ENCODE data around the gene TEX101. TPM values are rescaled to one million over a fixed set of nuclear protein-coding genes. Genes with fewer than 3 reads are reported as not detected.
"Not testable (repeated sequence)": the region's sequence is repeated elsewhere in the genome, so short reads cannot be mapped to it uniquely, and the experiment has no call there.

Gene TEX101
- not detected for total RNA-seq

- no peak for DNase-seq
These were observed at the start of gene TEX101 for GRCh38 chr19:43414554-43414953. TEX101 (plus strand) TSS chr19:43414890; CDS start chr19:43415920, 1,030 bp downstream.

- not testable (repeated sequence) for DNase-seq
These were observed 49.0 kb upstream of the TEX101 start for GRCh38 chr19:43365677-43366076.

- no peak for DNase-seq
These were observed 46.9 kb upstream of the TEX101 start for GRCh38 chr19:43367822-43368221.

GRCh38 chr19:43368897-43369296, 45.8 kb upstream of the TEX101 start:
- DNase-seq = not testable (repeated sequence)

- no peak for DNase-seq
These were observed 42.8 kb upstream of the TEX101 start for GRCh38 chr19:43371909-43372308.

- DNase-seq = no peak
These were observed 42.2 kb upstream of the TEX101 start for GRCh38 chr19:43372462-43372861.

- DNase-seq = not testable (repeated sequence)
These were observed 37.1 kb upstream of the TEX101 start for GRCh38 chr19:43377624-43378023.

- DNase-seq = no peak
These were observed 34.7 kb upstream of the TEX101 start for GRCh38 chr19:43380008-43380407.

GRCh38 chr19:43380771-43381386, 33.8 kb upstream of the TEX101 start:
- DNase-seq = no peak

- DNase-seq = not testable (repeated sequence)
These were observed 32.0 kb upstream of the TEX101 start for GRCh38 chr19:43382586-43383216.

GRCh38 chr19:43383254-43383653, 31.4 kb upstream of the TEX101 start:
- DNase-seq = not testable (repeated sequence)

GRCh38 chr19:43383759-43384158, 30.9 kb upstream of the TEX101 start:
- DNase-seq = not testable (repeated sequence)

GRCh38 chr19:43390903-43391551, 23.7 kb upstream of the TEX101 start:
- DNase-seq = peak; percentile 58

GRCh38 chr19:43391552-43391935, 23.1 kb upstream of the TEX101 start:
- DNase-seq = not testable (repeated sequence)

GRCh38 chr19:43393501-43393900, 21.2 kb upstream of the TEX101 start:
- DNase-seq = not testable (repeated sequence)

GRCh38 chr19:43395561-43395960, 19.1 kb upstream of the TEX101 start:
- DNase-seq = no peak

GRCh38 chr19:43406297-43406696, 8.4 kb upstream of the TEX101 start:
- DNase-seq = no peak

GRCh38 chr19:43407416-43408005, 7.2 kb upstream of the TEX101 start:
- DNase-seq = no peak

GRCh38 chr19:43408043-43408442, 6.6 kb upstream of the TEX101 start:
- no peak for DNase-seq

GRCh38 chr19:43409415-43409814, 5.3 kb upstream of the TEX101 start:
- DNase-seq = no peak

- DNase-seq = no peak
These were observed 2.2 kb upstream of the TEX101 start for GRCh38 chr19:43412441-43412840.

- no peak for DNase-seq
These were observed 2.4 kb downstream of the TEX101 start for GRCh38 chr19:43416951-43417623.

GRCh38 chr19:43420954-43421353, 6.3 kb downstream of the TEX101 start:
- no peak for DNase-seq
